Measurements from ENCODE around the gene GDI1. TPM values are rescaled to one million over a fixed set of nuclear protein-coding genes. Genes with fewer than 3 reads are reported as not detected.

Gene GDI1
- total and polyA plus RNA-seq, 2 of the 4 experiments (the other 2 are of a cell fraction) = 113 to 291 TPM

DNA sequence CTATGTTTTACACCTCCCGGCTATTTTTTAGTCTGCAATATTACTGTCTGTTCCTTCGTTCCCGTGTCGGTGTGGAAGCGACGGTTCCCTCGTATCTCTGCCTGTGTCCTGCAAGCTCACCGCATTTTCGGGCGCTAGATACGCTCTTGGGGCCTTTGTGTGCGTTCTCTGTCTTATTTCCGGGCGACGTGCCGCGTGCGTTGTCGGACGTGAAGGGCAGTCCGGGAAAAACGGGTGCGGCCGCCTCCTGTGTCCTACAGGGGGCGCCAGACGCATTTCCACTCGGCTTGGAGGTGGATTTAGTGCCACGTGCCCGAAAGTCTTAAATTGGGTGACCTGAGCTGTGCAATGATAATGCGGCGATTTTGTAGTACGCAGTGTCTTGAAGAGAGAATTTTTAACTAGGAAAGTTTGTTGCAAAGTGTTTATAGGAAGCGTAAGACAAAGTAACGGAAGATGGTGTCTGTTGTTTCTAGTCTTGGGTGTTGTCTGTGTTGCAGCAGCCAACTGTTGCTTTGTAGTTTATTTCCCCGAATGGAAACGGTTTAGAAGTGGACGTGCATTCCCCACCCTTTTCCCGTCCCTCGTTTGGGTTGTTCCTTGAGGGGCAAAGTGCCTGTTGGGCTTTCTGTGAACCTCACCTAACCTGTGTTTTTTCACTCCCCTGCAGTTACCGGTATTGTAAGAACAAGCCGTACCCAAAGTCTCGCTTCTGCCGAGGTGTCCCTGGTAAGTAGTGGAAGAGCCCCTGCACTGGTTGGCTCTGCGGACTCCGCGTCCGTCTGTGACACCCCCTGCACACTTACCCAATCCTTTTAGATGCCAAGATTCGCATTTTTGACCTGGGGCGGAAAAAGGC is 38.1 kb upstream of the GDI1 start:
- peak; percentile 8; the same call in 1 of the 2 replicates for ATAC-seq (ENCODE audit: low read depth)
- in situ Hi-C loops (cut with MboI; ENCODE audit: low sequenced_read_pairs) = no loop called here
- Histone ChIP-seq H3K27me3 (ENCODE audit: control insufficient read depth, insufficient read depth, low read length) (no peaks in the 10 kb centered on the region), H2AK5ac (ENCODE audit: low read depth, low read length) (peak overlapping the region; percentile 97), H2AFZ (replicated peaks; ENCODE audit: low read length, poor library complexity) (peak overlapping the region; percentile 66), H4K5ac (ENCODE audit: low read depth, low read length) (peak overlapping the region; percentile 36), H2BK20ac (ENCODE audit: low read depth, low read length) (no peak overlapping the region), H2BK5ac (ENCODE audit: low read depth, low read length, poor library complexity, severe bottlenecking) (peak overlapping the region; percentile 89), H3K9ac (ENCODE audit: low read depth, low read length) (peak overlapping the region; percentile 97), H3K4me1 (ENCODE audit: control insufficient read depth, insufficient read depth, low read length) (0 out of 2 replicates have a peak, but pooled peaks cover 2% of the 10 kb centered on the region), H3K36me3 (ENCODE audit: control insufficient read depth, insufficient read depth, low read length) (peaks cover 21% of the 10 kb centered on the region), H2BK120ac (ENCODE audit: low read depth, low read length) (no peak overlapping the region), H3K4me3 (ENCODE audit: insufficient read depth, low read depth, low read length) (peak overlapping the region; percentile 64), H3K4ac (ENCODE audit: low read depth, low read length) (peak overlapping the region; percentile 96), H3K56ac (ENCODE audit: extremely low read depth, insufficient read depth, low read length) (peak overlapping the region; percentile 91), H3K9me3 (ENCODE audit: control insufficient read depth, insufficient read depth, low read length) (no peaks in the 10 kb centered on the region), H3K9me1 (ENCODE audit: insufficient read depth, low read length) (no peaks in the 10 kb centered on the region), H2BK15ac (ENCODE audit: low read depth, low read length) (no peak overlapping the region), H4K8ac (ENCODE audit: low read depth in 2 of 2, low read length in 2 of 2) (peak overlapping the region; percentile 70 to 88), H3K4me2 (ENCODE audit: low read depth, low read length) (peak overlapping the region; percentile 93), H3K79me1 (ENCODE audit: low read depth in 1 of 2, low read length in 2 of 2) (peaks cover 4 to 24% of the 10 kb centered on the region in 2 experiments; a peak in 3 of 4 replicates), H2AK9ac (replicated peaks; ENCODE audit: low read depth, low read length, poor library complexity) (peak overlapping the region; percentile 96), H3K14ac (replicated peaks; ENCODE audit: low read depth, low read length) (peak overlapping the region; percentile 99), H4K91ac (ENCODE audit: insufficient read depth, low read depth, low read length) (peak overlapping the region; percentile 85), H4K20me1 (ENCODE audit: insufficient read depth, low read length) (peaks cover 44% of the 10 kb centered on the region), H3K27ac (ENCODE audit: insufficient read depth, low read length) (peak overlapping the region; percentile 91), H3K18ac (ENCODE audit: low read depth, low read length) (peak overlapping the region; percentile 39), H3K23ac (ENCODE audit: low read depth, low read length) (peak overlapping the region; percentile 96)
- ChIA-PET POLR2A (ENCODE audit: unreplicated experiment) (interaction anchor here (1.0 to 1.1 kb wide), 2 partner anchors 28 to 133 kb away, joined by 3 to 4 read pairs; no protein-coding TSS in a partner anchor), CTCF (interaction anchor here (0.6 to 1.2 kb wide), 2 partner anchors 16 to 142 kb away, joined by 3 read pairs; no protein-coding TSS in a partner anchor)
- peak; percentile 85; the same call in 1 of the 2 replicates for TF ChIP-seq MXI1 (IDR thresholded peaks at IDR 0.05; ENCODE audit: borderline replicate concordance, low read depth, low read length)
- TF ChIP-seq, protein P1, sequence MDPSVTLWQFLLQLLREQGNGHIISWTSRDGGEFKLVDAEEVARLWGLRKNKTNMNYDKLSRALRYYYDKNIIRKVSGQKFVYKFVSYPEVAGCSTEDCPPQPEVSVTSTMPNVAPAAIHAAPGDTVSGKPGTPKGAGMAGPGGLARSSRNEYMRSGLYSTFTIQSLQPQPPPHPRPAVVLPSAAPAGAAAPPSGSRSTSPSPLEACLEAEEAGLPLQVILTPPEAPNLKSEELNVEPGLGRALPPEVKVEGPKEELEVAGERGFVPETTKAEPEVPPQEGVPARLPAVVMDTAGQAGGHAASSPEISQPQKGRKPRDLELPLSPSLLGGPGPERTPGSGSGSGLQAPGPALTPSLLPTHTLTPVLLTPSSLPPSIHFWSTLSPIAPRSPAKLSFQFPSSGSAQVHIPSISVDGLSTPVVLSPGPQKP (IDR thresholded peaks at IDR 0.05; ENCODE audit: borderline replicate concordance, low read depth, low read length) = no peak
- TF ChIP-seq, protein P2, sequence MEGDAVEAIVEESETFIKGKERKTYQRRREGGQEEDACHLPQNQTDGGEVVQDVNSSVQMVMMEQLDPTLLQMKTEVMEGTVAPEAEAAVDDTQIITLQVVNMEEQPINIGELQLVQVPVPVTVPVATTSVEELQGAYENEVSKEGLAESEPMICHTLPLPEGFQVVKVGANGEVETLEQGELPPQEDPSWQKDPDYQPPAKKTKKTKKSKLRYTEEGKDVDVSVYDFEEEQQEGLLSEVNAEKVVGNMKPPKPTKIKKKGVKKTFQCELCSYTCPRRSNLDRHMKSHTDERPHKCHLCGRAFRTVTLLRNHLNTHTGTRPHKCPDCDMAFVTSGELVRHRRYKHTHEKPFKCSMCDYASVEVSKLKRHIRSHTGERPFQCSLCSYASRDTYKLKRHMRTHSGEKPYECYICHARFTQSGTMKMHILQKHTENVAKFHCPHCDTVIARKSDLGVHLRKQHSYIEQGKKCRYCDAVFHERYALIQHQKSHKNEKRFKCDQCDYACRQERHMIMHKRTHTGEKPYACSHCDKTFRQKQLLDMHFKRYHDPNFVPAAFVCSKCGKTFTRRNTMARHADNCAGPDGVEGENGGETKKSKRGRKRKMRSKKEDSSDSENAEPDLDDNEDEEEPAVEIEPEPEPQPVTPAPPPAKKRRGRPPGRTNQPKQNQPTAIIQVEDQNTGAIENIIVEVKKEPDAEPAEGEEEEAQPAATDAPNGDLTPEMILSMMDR (conservative IDR thresholded peaks at IDR 0.05; ENCODE audit: low read depth, low read length) = peak; percentile 56
- BruUV-seq (replicated peaks) = TSS peak; percentile 92
- intact Hi-C loops (cut with micrococcal nuclease) = no loop called here
- DNase-seq = peak; percentile 67
- dilution Hi-C loops (cut with HindIII; ENCODE audit: low sequenced_read_pairs, unreplicated experiment) = no loop called here
- WGBS, 2 experiments (ENCODE audit: extremely low coverage in 2 of 2, insufficient read length in 1 of 2) = 24% methylated on average over 21 of the region's 49 CpGs; no CpG with 5 or more reads in 1 of the 2 experiments
